ENCODE data around the gene CADM4.
"Not testable (repeated sequence)": the region's sequence is repeated elsewhere in the genome, so short reads cannot be mapped to it uniquely, and the experiment has no call there.

The CADM4 gene

DNA sequence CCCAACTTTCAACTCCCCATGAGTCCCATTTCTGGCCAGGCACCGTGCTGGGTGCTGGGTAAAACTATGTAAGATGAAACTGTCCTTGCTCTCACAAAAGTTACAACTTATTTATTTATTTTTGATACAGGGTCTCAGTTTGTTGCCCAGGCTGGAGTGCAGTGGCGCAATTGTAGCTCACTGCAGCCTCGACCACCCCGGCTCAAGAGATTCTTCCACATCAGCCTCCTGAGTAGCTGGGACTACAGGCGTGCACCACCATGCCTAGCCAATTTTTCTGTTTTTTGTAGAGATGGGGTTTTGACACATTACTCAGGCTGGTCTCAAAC is 12.9 kb upstream of the CADM4 start:
- CTCF ChIA-PET: interaction anchor here (1.0 to 3.2 kb wide), 6 partner anchors 9 to 133 kb away, joined by 3 to 10 read pairs (median 4); no protein-coding TSS in a partner anchor
- TF ChIP-seq, protein P1, sequence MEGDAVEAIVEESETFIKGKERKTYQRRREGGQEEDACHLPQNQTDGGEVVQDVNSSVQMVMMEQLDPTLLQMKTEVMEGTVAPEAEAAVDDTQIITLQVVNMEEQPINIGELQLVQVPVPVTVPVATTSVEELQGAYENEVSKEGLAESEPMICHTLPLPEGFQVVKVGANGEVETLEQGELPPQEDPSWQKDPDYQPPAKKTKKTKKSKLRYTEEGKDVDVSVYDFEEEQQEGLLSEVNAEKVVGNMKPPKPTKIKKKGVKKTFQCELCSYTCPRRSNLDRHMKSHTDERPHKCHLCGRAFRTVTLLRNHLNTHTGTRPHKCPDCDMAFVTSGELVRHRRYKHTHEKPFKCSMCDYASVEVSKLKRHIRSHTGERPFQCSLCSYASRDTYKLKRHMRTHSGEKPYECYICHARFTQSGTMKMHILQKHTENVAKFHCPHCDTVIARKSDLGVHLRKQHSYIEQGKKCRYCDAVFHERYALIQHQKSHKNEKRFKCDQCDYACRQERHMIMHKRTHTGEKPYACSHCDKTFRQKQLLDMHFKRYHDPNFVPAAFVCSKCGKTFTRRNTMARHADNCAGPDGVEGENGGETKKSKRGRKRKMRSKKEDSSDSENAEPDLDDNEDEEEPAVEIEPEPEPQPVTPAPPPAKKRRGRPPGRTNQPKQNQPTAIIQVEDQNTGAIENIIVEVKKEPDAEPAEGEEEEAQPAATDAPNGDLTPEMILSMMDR (IDR thresholded peaks at IDR 0.05; ENCODE audit: control extremely low read depth, extremely low read depth, low read depth, missing control alignments): no peak
- no peak for DNase-seq (ENCODE audit: extremely low spot score)
- POLR2A ChIA-PET: no interaction called here

DNA sequence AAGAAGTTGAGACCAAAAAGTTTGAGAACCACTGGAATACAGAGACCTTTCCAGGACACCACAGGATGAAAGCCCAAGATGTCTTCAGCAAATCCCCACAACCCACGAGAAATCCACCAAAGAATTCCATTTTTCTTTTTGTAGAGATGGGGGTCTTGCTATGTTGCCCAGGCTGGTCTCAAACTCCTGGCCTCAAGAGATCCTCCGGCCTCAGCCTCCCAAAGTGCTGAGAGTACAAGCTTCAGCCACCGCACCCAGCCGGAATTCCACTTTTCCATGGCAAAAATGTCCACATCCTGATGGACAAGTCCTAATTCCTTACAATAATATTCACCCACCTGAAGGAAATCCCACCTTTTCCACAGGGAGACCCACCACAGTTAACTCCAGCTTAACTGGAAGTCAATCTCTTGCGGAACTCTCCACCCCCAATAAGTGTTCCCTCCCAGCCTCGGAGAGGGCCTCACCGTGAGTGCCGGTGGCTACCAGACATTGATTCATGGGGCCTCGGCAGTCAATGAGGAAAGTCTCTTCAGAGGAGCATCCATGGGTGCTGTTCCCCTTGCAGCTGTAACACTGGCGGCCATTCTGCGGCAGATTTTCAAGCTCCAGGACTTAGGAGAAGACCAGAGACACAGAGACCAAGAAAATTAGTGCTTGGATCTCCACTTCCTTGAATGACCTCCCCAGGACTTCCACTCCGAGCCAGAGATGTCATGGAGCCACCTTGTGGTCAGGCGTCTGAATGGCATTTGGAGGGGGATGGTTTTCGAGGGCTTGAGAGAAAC is 12.3 kb upstream of the CADM4 start:
- DNase-seq (ENCODE audit: extremely low spot score): peak; percentile 62
- CTCF ChIA-PET: interaction anchor here (1.0 to 3.2 kb wide), 8 partner anchors 10 to 132 kb away, joined by 3 to 10 read pairs (median 4); no protein-coding TSS in a partner anchor
- POLR2A ChIA-PET: no interaction called here
- TF ChIP-seq, protein P1 (IDR thresholded peaks at IDR 0.05; ENCODE audit: control extremely low read depth, extremely low read depth, low read depth, missing control alignments): peak; percentile 73

DNA sequence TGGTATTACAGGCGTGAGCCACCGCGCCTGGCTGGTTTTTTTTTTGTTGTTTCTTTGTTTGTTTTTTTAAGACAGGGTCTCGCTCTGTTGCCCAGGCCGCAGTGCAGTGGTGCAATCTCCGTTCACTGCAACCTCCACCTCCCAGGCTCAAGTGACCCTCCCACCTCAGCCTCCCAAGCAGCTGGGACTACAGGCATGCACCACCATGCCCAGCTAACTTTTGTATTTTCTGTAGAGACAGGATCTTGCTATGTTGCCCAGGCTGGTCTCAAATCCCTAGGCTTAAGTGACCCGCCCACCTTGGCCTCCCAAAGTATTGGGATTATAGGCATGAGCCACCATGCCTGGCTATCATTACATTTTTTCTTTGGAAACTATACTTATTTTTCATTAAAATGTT is 10.6 kb upstream of the CADM4 start:
- POLR2A ChIA-PET: interaction anchor here (0.6 kb wide), 1 partner anchor 436 kb away, joined by 3 read pairs; no protein-coding TSS in a partner anchor
- DNase-seq (ENCODE audit: extremely low spot score): not testable (repeated sequence)
- CTCF ChIA-PET: interaction anchor here (1.3 to 3.2 kb wide), 2 partner anchors 11 to 95 kb away, joined by 5 to 10 read pairs; no protein-coding TSS in a partner anchor

- POLR2A ChIA-PET: interaction anchor here (0.5 to 0.6 kb wide), 2 partner anchors 263 to 435 kb away, joined by 3 to 4 read pairs; no protein-coding TSS in a partner anchor
- TF ChIP-seq, protein P1 (IDR thresholded peaks at IDR 0.05; ENCODE audit: control extremely low read depth, extremely low read depth, low read depth, missing control alignments): no peak
- CTCF ChIA-PET: interaction anchor here (0.9 to 1.7 kb wide), 3 partner anchors 12 to 162 kb away, joined by 3 to 5 read pairs (median 5); no protein-coding TSS in a partner anchor
- DNase-seq (ENCODE audit: extremely low spot score): no peak
These were observed 9.9 kb upstream of the CADM4 start for GRCh38 chr19:43649514-43649913.

- ChIA-PET CTCF (interaction anchor here (0.9 to 1.7 kb wide), 3 partner anchors 20 to 163 kb away, joined by 3 to 5 read pairs (median 5); no protein-coding TSS in a partner anchor), POLR2A (no interaction called here)
- TF ChIP-seq, protein P1 (IDR thresholded peaks at IDR 0.05; ENCODE audit: control extremely low read depth, extremely low read depth, low read depth, missing control alignments): no peak
- DNase-seq (ENCODE audit: extremely low spot score): no peak
These were observed 9.0 kb upstream of the CADM4 start for GRCh38 chr19:43648633-43649032.

GRCh38 chr19:43644181-43644580 is 4.5 kb upstream of the CADM4 start:
- TF ChIP-seq, protein P1 (IDR thresholded peaks at IDR 0.05; ENCODE audit: control extremely low read depth, extremely low read depth, low read depth, missing control alignments): no peak
- ChIA-PET POLR2A (no interaction called here), CTCF (no interaction called here)
- no peak for DNase-seq (ENCODE audit: extremely low spot score)

DNA sequence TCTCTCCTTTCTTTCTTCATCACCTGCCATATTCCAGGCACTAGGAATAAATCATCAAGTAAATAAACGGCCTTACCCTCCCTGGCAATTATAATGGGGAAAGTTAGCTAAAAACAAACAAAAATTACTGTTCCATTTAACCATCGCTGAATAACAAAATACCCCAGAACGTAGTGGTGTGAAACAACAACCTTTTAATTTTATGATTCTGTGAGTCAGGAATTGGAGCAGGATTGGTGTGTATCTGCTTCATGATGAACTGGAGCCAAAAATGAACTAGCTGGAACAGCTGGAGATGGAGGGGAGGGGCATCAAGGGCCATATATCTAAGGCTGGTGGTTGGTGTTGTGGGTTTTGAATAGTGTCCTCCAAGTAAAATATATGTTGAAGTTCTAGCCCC is 3.7 kb upstream of the CADM4 start:
- ChIA-PET CTCF (interaction anchor here (1.1 to 1.6 kb wide), 2 partner anchors 19 to 88 kb away, joined by 3 to 4 read pairs; no protein-coding TSS in a partner anchor), POLR2A (interaction anchor here (0.6 kb wide), 1 partner anchor 25 kb away, joined by 5 read pairs; no protein-coding TSS in a partner anchor)
- no peak for DNase-seq (ENCODE audit: extremely low spot score)
- TF ChIP-seq, protein P1 (IDR thresholded peaks at IDR 0.05; ENCODE audit: control extremely low read depth, extremely low read depth, low read depth, missing control alignments): no peak

Data from GM10248 (cell line).